SU-DHL-6 (cell line): ENCODE results near the gene APOC1.

Experiments used
- EZH2phosphoT487 ChIP-seq: fragments of 200-600 bp; sonication (generic), shearing (Covaris generic); conservative IDR thresholded peaks from 2 replicates; pipeline ENCODE4 v1.6.1; 2018; ENCODE audit warnings: mild to moderate bottlenecking, antibody characterized with exemption, low read length, moderate library complexity, mixed read lengths
- TF ChIP-seq, protein P1 (sequence below): fragments of 200-600 bp; sonication (generic); IDR thresholded peaks from one replicate; pipeline ENCODE4 v1.5.1; 2017; ENCODE audit warnings: antibody characterized with exemption, mild to moderate bottlenecking, low read length, moderate library complexity; ENCODE audit not compliant: insufficient read depth, poor library complexity, severe bottlenecking

DNA sequence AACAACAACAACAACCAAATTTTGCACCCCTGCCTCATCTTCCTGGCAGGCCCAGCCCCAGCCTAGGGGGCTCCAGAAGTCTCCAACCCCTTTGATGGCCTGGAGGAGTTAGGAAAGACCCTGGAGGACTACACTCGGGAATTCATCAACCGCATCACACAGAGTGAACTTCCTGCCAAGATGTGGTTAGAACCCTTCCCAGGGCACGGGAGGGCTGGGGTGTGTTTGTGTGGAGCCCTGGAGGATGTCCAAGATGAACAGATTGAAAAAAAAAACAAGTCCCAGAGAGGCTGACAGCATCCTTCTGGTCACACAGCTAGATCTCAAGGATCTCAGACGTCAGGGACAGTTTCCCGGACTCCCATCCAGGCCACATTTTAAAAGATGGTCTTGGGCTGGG is 13.3 kb downstream of the APOC1 start:
- TF ChIP-seq, protein P1, sequence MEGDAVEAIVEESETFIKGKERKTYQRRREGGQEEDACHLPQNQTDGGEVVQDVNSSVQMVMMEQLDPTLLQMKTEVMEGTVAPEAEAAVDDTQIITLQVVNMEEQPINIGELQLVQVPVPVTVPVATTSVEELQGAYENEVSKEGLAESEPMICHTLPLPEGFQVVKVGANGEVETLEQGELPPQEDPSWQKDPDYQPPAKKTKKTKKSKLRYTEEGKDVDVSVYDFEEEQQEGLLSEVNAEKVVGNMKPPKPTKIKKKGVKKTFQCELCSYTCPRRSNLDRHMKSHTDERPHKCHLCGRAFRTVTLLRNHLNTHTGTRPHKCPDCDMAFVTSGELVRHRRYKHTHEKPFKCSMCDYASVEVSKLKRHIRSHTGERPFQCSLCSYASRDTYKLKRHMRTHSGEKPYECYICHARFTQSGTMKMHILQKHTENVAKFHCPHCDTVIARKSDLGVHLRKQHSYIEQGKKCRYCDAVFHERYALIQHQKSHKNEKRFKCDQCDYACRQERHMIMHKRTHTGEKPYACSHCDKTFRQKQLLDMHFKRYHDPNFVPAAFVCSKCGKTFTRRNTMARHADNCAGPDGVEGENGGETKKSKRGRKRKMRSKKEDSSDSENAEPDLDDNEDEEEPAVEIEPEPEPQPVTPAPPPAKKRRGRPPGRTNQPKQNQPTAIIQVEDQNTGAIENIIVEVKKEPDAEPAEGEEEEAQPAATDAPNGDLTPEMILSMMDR: no peak
- no peak for TF ChIP-seq EZH2phosphoT487
